GM21390 (cell line): Measurements from ENCODE around the gene CCAR1.
"Not testable (repeated sequence)": the region's sequence is repeated elsewhere in the genome, so short reads cannot be mapped to it uniquely, and the experiment has no call there.

Experiments used
- ATAC-seq: cut with Tn5 transposase; IDR thresholded peaks from one replicate; pipeline ENCODE4 v1.9.1; 2021; ENCODE audit not compliant: unreplicated experiment

The CCAR1 gene

GRCh38 chr10:68759223-68759863 is 38.3 kb downstream of the CCAR1 start:
- ATAC-seq: no peak

- ATAC-seq: no peak
These were observed 38.9 kb downstream of the CCAR1 start for GRCh38 chr10:68759967-68760366.

- ATAC-seq: not testable (repeated sequence)
These were observed 46.4 kb downstream of the CCAR1 start for GRCh38 chr10:68767407-68767806.

- no peak for ATAC-seq
These were observed 60.9 kb downstream of the CCAR1 start for GRCh38 chr10:68781613-68782574.

- ATAC-seq: no peak
These were observed 63.4 kb downstream of the CCAR1 start for GRCh38 chr10:68784476-68784875.

- ATAC-seq: no peak
These were observed 66.8 kb downstream of the CCAR1 start for GRCh38 chr10:68787813-68788212.

- no peak for ATAC-seq
These were observed 69.4 kb downstream of the CCAR1 start for GRCh38 chr10:68790476-68790875.

GRCh38 chr10:68792115-68792514 is 71.1 kb downstream of the CCAR1 start:
- ATAC-seq: no peak

- no peak for ATAC-seq
These were observed 75.0 kb downstream of the CCAR1 start for GRCh38 chr10:68795886-68796532.

GRCh38 chr10:68796605-68797004 is 75.6 kb downstream of the CCAR1 start:
- ATAC-seq: no peak

GRCh38 chr10:68800211-68800610 is 79.2 kb downstream of the CCAR1 start:
- ATAC-seq: no peak

- ATAC-seq: no peak
These were observed 83.7 kb downstream of the CCAR1 start for GRCh38 chr10:68804692-68805091.

- ATAC-seq: not testable (repeated sequence)
These were observed 89.8 kb downstream of the CCAR1 start for GRCh38 chr10:68810830-68811229.

- ATAC-seq: no peak
These were observed 90.4 kb downstream of the CCAR1 start for GRCh38 chr10:68811314-68812009.

- no peak for ATAC-seq
These were observed 91.4 kb downstream of the CCAR1 start for GRCh38 chr10:68812420-68812819.

- no peak for ATAC-seq
These were observed 92.5 kb downstream of the CCAR1 start for GRCh38 chr10:68813559-68813958.

GRCh38 chr10:68816796-68817412 is 95.9 kb downstream of the CCAR1 start:
- ATAC-seq: no peak

- ATAC-seq: not testable (repeated sequence)
These were observed 99.3 kb downstream of the CCAR1 start for GRCh38 chr10:68820359-68820758.

- not testable (repeated sequence) for ATAC-seq
These were observed 101.6 kb downstream of the CCAR1 start for GRCh38 chr10:68822626-68823025.

GRCh38 chr10:68826764-68827591 is 105.9 kb downstream of the CCAR1 start, which contains the start of gene STOX1:
TSS of gene STOX1 (plus strand) at chr10:68827531. CDS start at chr10:68827624, 93 bp downstream.
- ATAC-seq: peak; percentile 69
